HG03064 (cell line): Measurements from ENCODE around the gene FRRS1.
"Not testable (repeated sequence)": the region's sequence is repeated elsewhere in the genome, so short reads cannot be mapped to it uniquely, and the experiment has no call there.

Experiments
- ATAC-seq: cut with Tn5 transposase; IDR thresholded peaks from one replicate; pipeline ENCODE4 v1.9.1; 2021; ENCODE audit warnings: low read depth; ENCODE audit not compliant: unreplicated experiment

Gene FRRS1, protein sequence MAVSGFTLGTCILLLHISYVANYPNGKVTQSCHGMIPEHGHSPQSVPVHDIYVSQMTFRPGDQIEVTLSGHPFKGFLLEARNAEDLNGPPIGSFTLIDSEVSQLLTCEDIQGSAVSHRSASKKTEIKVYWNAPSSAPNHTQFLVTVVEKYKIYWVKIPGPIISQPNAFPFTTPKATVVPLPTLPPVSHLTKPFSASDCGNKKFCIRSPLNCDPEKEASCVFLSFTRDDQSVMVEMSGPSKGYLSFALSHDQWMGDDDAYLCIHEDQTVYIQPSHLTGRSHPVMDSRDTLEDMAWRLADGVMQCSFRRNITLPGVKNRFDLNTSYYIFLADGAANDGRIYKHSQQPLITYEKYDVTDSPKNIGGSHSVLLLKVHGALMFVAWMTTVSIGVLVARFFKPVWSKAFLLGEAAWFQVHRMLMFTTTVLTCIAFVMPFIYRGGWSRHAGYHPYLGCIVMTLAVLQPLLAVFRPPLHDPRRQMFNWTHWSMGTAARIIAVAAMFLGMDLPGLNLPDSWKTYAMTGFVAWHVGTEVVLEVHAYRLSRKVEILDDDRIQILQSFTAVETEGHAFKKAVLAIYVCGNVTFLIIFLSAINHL

DNA sequence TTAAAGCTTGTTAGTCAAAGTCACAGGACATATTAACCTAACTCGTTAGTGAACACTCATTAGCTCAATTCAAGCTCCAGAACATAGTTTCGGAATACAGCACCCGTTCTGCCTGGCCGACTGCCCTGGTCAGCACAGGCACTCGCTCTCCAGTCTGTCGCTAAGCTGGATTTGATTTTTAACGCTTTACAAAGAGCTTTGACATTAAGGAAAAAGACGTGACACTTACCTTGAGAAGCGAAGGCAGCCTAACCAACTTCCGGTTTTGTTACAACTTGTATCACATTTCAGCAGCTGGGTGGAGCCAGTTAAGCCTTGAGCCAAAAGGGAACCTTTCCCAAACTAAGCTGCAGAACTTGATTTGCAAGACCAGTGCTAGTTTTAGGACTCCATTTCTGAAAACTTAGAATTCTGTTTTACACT is at the start of gene FRRS1:
FRRS1 (minus strand) TSS at position 258 of the 423 bp plus-strand sequence. CDS start 17,867 bp downstream, outside the sequence.
- ATAC-seq, result peak; percentile 89

DNA sequence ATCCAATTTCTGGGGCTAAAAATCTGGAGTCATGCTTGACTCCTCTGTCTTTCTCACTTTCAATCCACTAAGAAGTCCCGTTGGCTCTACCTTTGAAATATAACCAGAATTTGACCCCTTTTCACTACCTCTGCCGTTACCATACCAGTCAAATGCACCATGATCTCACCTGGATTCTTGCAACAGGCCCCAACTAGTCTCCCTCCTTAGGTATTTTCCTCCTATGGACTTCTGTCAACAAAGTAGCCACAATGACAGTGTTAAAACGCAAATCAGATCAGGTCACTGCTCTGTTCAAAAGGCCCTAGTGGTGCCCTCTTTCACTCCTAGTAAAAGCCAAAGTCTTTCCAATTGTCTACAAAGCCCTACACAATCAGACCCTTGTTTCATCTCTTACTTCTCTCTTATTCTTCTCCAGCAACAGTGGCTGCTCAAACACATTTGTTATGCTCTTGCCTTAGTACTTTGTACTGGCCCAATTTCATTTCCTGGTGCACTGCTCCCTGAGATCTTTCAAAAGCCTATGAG is 48.0 kb upstream of the FRRS1 start:
- ATAC-seq, result no peak

DNA sequence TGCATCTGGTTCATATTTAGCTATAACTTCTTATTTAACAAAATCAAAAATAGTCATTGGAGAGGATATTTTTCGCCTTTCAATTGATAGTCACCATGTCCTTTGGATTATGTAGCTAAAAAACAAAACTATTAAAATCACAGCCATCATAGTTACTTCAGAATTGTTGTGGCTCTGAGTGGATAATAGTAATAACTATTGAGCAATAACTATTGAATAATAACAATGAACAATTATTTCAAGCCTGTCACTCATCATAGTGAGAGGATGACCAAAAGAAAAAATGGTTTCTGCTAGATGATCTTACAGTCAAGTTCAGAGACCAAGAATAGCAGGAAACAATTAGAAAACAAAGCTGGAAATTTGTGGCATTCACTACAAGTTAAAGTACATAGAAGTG is 45.3 kb upstream of the FRRS1 start:
- no peak for ATAC-seq

DNA sequence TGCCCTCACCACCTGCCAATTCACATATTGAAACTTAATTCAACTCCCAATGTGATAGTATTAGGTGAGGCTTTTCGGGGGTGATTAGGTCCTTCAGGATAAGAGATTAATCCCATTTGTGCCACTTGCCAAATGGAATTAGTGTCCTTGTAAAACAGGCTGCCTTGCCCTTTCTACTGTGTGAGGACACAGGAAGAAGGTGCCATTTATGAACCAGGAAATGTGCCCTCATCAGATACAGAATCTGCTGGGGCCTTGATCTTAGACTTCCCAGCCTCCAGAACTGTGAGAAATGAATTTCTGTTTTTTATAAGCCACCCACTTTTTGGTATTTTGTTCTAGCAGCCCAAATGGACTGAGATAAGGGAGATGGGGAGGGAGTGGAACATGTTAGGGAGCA is 44.6 kb upstream of the FRRS1 start:
- ATAC-seq, result no peak

DNA sequence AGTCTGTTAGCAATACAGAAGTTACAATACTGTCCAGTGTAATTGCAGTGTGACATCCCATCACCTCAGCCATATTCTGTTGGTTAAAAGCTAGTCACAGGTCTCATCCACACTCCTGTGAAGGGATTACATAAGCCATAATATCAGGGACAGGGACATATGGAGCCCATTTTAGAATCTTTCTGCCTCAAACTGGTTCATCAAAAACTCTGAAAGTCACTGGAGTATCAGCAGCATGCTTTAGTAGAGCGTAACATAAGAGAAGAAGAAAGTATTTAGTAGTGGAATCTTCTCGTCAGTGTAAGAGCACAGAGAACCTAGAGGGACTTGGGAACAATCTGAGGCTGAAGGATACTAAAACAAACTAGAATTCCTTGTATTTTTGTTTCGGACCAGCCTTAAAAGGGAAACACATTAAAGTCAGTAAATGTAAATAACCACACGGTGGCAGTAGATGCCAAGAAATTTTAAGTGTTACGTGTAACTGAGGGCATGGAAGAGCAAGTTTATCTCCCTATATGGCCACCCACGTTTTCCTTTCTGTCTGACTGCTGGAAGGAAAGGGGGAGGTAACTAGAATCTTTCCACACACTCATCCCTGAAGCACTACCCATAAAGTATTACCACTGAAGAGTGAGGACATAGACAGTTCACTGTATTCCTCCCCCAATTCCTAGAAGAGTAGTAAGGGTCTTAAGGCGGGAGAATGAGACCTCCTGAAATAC is 42.1 kb upstream of the FRRS1 start:
- peak; percentile 93 for ATAC-seq

DNA sequence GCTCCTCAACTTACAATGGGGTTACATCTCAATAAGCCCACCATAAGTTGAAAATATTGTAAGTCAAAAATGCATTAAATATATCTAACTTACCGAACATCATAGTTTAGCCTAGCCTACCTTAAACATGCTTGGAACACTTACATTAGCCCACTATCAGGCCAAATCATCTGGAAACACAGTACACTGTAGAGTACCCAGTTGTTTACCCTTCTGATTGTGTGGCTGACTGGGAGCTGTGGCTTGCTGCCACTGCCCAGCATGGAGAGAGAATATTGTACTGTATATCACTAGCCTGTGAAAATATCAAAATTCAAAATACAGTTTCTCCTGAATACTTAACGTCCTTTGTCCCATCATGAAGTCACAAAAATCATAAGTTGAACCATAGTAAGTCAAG is 40.4 kb upstream of the FRRS1 start:
- ATAC-seq, result no peak

DNA sequence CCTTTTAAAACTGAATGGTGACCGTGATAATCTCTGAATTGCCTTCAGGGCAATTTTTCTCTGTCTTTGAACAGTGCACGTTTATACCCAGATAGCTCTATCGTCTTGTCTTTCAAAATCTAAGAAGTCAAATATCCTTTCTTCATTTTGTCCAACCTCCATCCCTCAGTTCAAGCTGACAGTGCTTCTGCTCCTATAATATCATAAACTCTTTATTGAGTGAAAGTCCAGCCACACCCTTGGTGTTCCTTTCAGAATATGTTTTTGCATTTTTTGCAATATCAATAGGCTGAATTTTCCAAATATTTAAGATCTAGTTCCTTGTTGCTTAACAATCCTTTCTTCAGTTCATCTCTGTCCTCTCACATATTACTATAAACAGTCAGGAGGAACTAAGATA is 35.1 kb upstream of the FRRS1 start:
- ATAC-seq, result no peak

DNA sequence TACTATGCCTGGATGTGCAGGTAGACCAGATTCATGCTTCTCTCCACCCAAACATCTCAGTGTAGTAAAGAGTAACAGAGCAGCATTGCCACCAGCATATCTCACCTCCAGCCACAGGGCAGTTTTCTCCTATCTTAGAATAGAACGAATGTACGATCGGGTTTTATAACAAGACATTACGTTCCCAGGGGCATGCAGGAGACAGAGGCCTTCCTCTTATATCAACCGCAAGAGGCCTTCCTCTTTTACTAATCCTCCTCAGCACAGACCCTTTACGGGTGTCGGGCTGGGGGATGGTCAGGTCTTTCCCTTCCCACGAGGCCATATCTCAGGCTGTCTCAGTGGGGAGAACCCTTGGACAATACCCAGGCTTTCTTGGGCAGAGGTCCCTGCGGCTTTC is 27.4 kb upstream of the FRRS1 start:
- not testable (repeated sequence) for ATAC-seq

DNA sequence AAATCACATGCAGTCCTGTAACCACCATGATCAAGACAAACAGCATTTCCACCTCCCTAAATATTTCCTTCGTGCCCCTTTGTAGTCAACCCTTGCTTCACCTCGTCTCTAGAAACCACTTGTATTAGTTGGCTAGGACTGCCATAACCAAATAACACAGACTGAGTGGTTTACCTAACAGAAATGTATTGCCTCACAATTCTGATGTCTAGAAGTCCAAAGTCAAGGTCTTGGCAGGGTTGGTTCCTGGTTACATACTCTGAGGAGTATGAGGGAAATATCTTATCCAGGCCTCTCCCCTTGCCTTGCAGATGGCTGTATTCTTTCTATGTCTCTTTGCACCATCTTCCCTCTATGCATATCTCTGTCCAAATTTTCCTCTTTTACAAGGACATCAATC is 23.3 kb upstream of the FRRS1 start:
- no peak for ATAC-seq

DNA sequence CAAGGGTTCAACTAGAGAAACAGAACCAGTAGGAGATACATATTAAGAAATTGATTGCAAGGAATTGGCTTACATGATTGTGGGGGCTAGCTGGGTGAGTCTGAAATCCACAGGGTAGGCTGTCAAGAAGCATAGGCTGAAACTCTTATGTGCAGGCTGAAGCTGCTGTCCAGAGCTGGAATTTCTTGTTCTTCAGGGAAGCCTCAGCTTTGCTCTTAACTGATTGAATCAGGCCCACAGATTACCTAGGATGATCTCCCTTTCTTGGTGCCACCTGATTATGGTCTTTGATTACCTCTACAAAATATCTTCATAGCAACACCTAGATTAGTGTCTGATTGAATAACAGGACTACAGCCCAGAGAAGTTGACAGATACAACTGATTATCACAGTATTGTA is 22.5 kb upstream of the FRRS1 start:
- ATAC-seq, result no peak

DNA sequence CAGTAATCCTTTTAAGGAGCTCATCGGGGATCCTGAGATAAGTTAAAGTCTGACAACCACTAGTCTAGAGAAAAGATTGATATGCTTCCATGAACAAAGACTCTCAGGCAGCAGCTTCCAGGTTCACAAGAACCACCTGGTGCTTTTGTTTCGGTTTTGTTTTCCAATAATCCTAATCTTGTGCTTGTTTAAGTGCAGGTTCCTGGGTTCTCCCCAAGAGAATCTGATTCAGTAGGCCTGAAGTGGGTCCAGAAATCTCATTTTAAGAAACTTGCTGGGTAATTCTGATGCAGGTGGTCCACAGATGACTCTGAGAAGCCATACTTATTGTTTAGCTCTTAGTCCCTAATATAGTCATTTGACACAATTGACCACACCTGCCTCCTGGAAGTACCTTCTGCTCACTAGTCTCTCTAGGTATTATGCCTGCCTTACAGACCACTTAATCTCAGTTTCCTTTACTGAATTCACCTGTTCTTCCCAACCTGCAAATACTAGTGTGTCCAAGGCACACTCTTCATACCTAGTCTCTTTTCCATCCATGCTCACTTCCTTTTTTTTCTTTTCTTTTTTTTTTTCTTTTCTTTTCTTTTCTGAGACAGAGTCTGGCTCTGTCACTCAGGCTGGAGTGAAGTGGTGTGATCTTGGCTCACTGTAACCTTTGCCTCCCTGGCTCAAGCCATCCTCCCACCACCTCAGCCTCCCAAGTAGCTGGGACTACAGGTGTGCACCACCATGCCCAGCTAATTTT is 20.5 kb upstream of the FRRS1 start:
- ATAC-seq, result peak; percentile 69

DNA sequence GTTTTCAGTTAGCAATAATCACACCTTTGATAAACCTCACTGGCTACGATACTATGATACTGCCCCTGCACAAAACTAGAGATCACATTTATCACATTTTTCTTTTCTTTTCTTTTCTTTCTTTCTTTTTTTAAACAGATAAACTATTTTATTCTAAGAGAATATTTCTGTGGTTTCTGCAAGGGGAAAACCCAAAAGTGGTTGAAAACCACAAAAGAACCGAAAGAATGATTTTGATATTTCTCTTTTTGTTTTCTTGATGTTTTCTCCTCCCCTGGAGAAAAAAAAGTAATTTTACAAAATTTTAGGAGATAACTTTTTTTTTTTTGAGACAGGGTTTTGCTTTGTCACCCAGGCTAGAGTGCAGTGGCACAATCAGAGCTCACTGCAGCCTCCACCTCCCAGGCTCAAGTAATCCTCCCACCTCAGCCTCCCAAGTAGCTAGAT is 18.4 kb upstream of the FRRS1 start:
- ATAC-seq, result no peak

DNA sequence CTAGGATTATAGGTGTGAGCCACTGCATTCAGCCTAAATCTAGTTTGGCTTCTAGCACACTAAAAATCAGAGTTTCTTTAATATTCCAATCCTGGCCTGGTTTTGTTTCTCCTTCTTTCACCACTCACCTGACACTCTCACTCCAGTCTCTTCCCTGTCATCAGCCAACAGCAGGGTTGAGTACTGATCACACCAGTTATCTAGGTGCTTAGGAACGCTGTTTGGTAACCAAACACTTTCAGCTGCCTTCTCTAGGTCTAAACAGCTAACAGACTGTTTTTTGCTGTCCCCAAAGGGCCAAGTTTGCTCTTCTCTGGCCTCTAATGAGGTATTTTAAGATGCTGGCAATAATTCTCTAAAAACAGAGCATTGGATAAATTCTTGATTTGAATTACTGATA is 17.7 kb upstream of the FRRS1 start:
- ATAC-seq, result no peak

DNA sequence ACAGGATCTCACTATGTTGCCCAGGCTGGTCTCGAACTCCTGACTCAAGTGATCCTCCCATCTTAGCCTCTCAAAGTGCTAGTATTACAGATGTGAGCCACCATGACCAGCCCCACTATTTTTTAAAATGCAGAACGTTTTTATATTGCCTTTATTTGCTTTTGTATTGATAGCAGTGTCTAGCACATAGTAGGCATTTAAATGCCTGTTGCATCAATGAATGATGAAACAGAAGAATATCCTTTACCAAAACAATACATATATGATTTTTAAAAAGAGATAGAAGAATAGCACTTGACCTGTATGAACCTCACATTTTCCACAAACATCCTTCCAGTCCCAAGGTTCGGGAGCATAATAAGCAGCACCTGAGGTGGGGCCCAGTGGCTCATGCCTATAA is 16.5 kb upstream of the FRRS1 start:
- no peak for ATAC-seq

DNA sequence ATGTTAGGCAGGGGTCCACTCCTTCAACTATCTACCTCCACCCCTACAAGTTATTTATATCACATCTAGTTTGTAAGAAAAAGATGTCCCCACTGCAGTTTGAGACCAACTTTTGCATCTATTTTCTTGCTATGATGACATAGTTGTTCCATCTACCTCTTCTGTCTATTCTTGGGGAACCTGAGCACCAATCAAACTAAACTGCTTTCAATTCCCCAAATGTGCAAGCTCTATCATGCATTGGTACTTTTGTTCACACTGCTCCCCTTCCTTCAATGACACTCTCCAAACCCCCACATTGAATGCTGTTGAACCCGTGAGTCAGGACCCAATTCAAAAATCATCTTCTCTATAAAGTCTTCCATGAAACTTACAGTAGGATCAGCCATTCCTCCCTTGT is 16.0 kb upstream of the FRRS1 start:
- no peak for ATAC-seq

DNA sequence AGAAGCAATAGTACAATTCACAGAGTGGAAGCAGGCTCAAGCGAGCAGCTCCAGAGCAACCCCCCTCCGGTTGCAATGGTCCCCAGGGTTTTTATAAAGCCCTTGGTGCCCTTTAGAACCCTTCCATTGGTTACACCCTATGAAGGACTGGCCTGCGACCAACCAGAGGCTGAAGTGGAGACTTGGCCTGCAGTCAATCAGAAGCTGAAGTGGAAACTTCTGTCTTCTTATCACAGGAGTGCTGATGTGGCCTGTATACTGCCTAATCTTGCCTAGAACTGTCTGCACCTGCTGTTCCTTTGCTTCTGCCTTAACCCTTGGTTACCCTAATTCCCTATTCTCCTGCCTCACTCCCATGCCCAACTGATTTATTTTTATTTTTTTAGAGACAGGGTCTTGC is 15.4 kb upstream of the FRRS1 start:
- no peak for ATAC-seq

DNA sequence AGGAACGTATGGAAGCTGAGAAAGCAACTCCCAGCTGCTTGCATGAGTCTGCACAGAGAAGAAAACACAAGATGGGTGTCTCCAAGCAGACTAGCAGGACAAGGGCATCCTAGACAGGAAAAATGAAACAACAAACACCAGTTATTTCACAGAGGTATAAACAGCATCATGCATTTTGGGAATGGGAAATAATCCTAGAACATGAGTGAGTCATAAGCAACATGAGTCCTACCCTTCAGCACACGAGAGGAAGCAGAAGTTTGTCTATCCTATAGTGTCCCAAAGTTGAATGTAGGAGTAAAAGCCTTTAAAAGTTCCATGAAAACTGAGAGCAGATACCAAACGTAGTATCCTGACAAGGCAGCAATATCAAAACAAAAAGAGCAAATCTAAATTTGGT is 11.3 kb upstream of the FRRS1 start:
- ATAC-seq, result no peak

DNA sequence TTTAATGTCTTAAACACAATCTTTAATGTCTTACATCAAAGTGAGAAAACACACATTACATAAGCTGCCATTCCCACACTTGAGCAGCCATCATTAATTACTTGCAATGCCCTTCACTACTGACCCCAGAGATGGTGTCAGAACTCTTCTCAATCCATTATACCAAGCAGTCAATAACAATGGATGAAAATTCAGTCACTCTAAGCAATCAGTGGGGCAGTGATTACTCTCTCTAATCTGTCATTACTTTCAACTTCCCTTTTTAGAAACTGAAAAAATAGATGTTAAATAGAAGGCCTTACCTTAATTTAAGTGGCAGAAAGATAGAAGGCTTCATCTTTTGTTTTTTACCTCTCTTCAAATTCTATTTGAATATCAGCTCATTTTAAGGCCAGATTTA is 9.7 kb upstream of the FRRS1 start:
- ATAC-seq, result no peak

DNA sequence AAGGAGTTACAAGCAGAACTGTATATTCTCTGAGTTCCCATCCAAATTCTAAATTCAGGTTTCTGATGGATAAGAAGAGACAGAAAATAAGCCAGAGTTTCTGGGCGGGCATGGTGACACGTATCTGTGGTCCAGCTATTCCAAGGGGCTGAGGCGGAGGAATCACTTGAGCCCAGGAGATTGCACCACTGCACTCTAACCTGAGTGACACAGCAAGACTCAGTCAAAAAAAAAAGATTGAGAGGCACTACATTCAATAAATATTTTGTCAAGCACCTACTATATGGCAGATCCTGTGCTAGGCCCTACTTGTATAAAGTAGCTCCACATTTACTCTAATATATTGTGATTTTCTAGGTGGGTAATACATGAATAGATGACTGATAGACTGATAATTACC is 6.4 kb upstream of the FRRS1 start:
- no peak for ATAC-seq

DNA sequence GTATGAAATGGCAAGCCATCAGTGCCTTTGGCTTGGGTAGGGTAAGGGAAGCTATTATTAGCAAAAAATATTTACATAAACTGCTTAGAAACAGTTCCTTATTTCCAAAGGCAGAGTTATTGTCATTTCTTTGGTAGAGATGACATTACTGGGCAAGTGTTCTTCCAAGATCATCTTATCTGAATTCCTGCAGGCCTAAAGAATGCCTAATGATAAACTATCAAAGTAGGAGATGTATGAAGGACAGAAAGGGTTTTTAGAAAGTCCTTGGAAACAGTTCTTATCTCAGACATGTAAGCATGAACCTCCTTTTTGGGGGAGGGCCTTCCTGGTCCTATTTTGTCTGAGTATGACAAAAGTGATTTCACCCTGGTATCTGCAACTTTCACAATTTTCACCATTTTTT is 5.1 kb upstream of the FRRS1 start:
- no peak for ATAC-seq
